Keratinocyte (primary cell): ENCODE measurements around the gene SAMM50. TPM values are rescaled to one million over a fixed set of nuclear protein-coding genes. Genes with fewer than 3 reads are reported as not detected.

Experiments
- DNase-seq: peaks from one replicate; pipeline ENCODE4 v3.0.0-alpha.2; 2011; ENCODE audit warnings: low read depth, missing footprints, low spot score
- FAIRE-seq: peaks from 2 replicates; lab custom pipeline; 2011; peaks lifted over from hg19 to GRCh38; lab: Jason Lieb, UNC
- H2AFZ ChIP-seq: 2 replicates; pipeline ENCODE4 v1.6.0; 2012; ENCODE audit warnings: low read length, control low read depth, inconsistent platforms; ENCODE audit not compliant: control insufficient read depth
- H3K27ac ChIP-seq: 2 replicates; pipeline ENCODE4 v1.5.1; 2011; ENCODE audit warnings: low read length; ENCODE audit not compliant: control insufficient read depth, insufficient read depth
- H3K27me3 ChIP-seq: 3 replicates; pipeline ENCODE4 v1.6.0; 2011; ENCODE audit warnings: low read length; ENCODE audit not compliant: control insufficient read depth, insufficient read depth; ENCODE audit errors: extremely low read depth
- H3K36me3 ChIP-seq, 2 experiments: 2 replicates in 1 of 2; 3 replicates in 1 of 2; pipeline ENCODE4 v1.5.1; 2011; ENCODE audit warnings: low read length in 2 of 2, mild to moderate bottlenecking in 1 of 2; ENCODE audit not compliant: control insufficient read depth in 2 of 2, insufficient read depth in 2 of 2; ENCODE audit errors: extremely low read depth in 1 of 2
- H3K4me1 ChIP-seq: 3 replicates; pipeline ENCODE4 v1.5.1; 2011; ENCODE audit warnings: low read length; ENCODE audit not compliant: control insufficient read depth, insufficient read depth; ENCODE audit errors: extremely low read depth
- H3K4me2 ChIP-seq: 3 replicates; pipeline ENCODE4 v1.6.0; 2011; ENCODE audit warnings: low read depth, low read length; ENCODE audit not compliant: control insufficient read depth, insufficient read depth; ENCODE audit errors: extremely low read depth
- H3K4me3 ChIP-seq, 3 experiments: fragments of 200-600 bp in 1 of 3; sonication (generic) in 1 of 3; 2 replicates in 2 of 3; 3 replicates in 1 of 3; pipeline ENCODE4 v1.5.1; 2011 to 2016; ENCODE audit warnings: low read length in 3 of 3, mild to moderate bottlenecking in 3 of 3, control low read depth in 2 of 3, inconsistent platforms in 1 of 3, low read depth in 1 of 3, mixed read lengths in 1 of 3, mixed run types in 1 of 3, moderate library complexity in 1 of 3; ENCODE audit not compliant: control insufficient read depth in 2 of 3, insufficient read depth in 2 of 3; ENCODE audit errors: extremely low read depth in 1 of 3
- H3K79me2 ChIP-seq: 2 replicates; pipeline ENCODE4 v1.6.0; 2012; ENCODE audit warnings: low read length; ENCODE audit not compliant: control insufficient read depth, insufficient read depth
- H3K9ac ChIP-seq: 3 replicates; pipeline ENCODE4 v1.6.0; 2011; ENCODE audit warnings: low read length; ENCODE audit not compliant: control insufficient read depth, insufficient read depth; ENCODE audit errors: extremely low read depth
- H3K9me1 ChIP-seq: 3 replicates; pipeline ENCODE4 v1.6.0; 2011; ENCODE audit warnings: low read length; ENCODE audit not compliant: control insufficient read depth, insufficient read depth; ENCODE audit errors: extremely low read depth
- H3K9me3 ChIP-seq: 2 replicates; pipeline ENCODE4 v1.5.1; 2012; ENCODE audit warnings: low read depth, low read length; ENCODE audit not compliant: control insufficient read depth
- H4K20me1 ChIP-seq: 3 replicates; pipeline ENCODE4 v1.6.0; 2011; ENCODE audit warnings: low read length; ENCODE audit not compliant: control insufficient read depth, insufficient read depth; ENCODE audit errors: extremely low read depth
- EZH2 ChIP-seq: IDR thresholded peaks from one replicate; pipeline ENCODE4 v1.6.1; 2012; ENCODE audit warnings: inconsistent platforms, mild to moderate bottlenecking, low read length, moderate library complexity
- dilution Hi-C: fragments of 300-500 bp; cut with MboI; formaldehyde crosslinking; loops from one replicate; pipeline ENCODE4 v1.7.0; 2020; ENCODE audit warnings: low sequenced_read_pairs; ENCODE audit not compliant: extremely low pct_ligation_motif_present
- polyA plus RNA-seq, 5 experiments: library from polyadenylated mRNA; depleted of rRNA in 3 of 5; stranded (reverse) in 3 of 5; stranded (forward) in 1 of 5; unstranded in 1 of 5; fragments of >200 nt; gene quantifications; 1 replicate in 1 of 5; 2 replicates in 3 of 5; 3 replicates in 1 of 5; pipeline versions ENCODE4 v1.2.1 to v1.2.3, GENCODE V29; 2011 to 2012; ENCODE audit warnings: missing spikeins in 2 of 5, low read depth in 1 of 5, low replicate concordance in 1 of 5
- TF ChIP-seq, protein P1 (sequence below), 3 experiments: IDR thresholded peaks in 1 of 3; conservative IDR thresholded peaks in 1 of 3; optimal IDR thresholded peaks in 1 of 3; 2 replicates in 2 of 3; 3 replicates in 1 of 3; pipeline versions ENCODE3 to v1.5.1; 2011; ENCODE audit warnings: low read length in 3 of 3, mild to moderate bottlenecking in 3 of 3, moderate library complexity in 2 of 3, control low read depth in 1 of 3, inconsistent platforms in 1 of 3; ENCODE audit not compliant: insufficient read depth in 2 of 3; ENCODE audit errors: extremely low read depth in 1 of 3

SAMM50 gene
- polyA plus RNA-seq, 1 donor (not counting 4 experiments of a cell fraction or from before 2014, with no cell fraction given): 54.6 TPM

DNA sequence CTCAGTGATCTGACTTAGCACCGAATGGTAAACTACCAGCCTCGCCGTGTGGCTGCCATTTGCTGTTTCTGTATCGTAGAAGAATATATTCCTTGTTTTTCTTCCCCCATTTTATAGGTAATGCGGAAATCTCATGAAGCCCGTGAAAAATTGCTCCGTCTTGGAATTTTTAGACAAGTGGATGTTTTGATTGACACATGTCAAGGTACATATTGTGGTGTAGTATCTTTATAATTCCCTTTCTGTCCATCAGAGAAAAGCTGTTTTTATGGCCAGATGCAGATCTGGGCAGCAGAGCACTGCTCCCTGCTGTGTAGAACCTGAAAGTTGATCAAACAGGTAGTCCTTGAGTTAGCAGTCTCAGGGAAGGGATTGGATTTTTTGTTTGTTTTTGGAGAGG lies 13.4 kb downstream of the SAMM50 start:
- no peaks in the 10 kb centered on the region for H3K27me3 ChIP-seq

DNA sequence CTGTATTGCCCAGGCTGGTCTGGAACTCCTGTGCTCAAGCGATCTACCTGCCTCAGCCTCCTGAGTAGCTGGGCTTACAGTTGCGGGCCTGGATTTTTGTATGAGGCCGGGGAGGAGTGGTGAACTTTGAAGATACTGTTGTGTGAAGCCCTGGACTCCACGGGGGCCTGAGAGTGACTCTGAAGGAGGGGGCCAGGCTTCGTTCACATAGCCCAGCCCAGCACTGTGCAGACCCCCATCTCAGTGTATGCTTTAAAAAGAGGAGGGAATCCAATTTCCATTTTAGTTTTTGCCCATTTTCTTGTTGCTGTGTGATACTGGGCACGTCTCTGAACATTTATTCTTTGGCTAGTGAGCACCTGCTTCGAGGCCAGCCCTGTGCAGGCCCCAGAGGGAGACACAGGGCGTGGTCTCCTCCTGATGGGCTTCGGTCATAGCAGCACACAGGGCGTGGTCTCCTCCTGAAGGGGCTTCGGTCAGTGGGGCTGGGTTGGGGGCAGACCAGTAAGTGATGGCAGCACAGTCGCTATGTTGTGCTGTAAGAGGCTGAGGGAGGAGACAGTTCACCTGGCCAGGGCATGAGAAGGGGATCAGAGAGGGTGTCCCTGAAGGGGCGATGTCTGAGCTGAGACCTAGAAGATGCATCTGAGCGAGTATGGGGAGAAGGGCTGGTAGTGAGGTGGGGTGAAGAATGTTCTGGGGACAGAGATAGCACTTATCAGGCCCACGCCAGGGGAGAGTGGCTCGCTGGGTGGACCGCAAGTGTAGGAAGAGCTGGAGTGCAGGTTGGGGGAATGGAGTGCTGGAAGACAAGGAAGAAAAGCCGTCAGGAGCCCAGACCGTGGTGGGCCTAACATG lies 14.0 kb downstream of the SAMM50 start:
- no peaks in the 10 kb centered on the region for H3K4me1 ChIP-seq
- no peak for TF ChIP-seq EZH2
- TF ChIP-seq, protein P1, sequence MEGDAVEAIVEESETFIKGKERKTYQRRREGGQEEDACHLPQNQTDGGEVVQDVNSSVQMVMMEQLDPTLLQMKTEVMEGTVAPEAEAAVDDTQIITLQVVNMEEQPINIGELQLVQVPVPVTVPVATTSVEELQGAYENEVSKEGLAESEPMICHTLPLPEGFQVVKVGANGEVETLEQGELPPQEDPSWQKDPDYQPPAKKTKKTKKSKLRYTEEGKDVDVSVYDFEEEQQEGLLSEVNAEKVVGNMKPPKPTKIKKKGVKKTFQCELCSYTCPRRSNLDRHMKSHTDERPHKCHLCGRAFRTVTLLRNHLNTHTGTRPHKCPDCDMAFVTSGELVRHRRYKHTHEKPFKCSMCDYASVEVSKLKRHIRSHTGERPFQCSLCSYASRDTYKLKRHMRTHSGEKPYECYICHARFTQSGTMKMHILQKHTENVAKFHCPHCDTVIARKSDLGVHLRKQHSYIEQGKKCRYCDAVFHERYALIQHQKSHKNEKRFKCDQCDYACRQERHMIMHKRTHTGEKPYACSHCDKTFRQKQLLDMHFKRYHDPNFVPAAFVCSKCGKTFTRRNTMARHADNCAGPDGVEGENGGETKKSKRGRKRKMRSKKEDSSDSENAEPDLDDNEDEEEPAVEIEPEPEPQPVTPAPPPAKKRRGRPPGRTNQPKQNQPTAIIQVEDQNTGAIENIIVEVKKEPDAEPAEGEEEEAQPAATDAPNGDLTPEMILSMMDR (optimal IDR thresholded peaks at IDR 0.05 in 1 of 3, IDR thresholded peaks at IDR 0.05 in 1 of 3, conservative IDR thresholded peaks at IDR 0.05 in 1 of 3; ENCODE audit: extremely low read depth in 1 of 3, insufficient read depth in 2 of 3, low read length in 3 of 3): no peak
- no peaks in the 10 kb centered on the region for H4K20me1 ChIP-seq
- H2AFZ ChIP-seq: no peak overlapping the region
- H3K27me3 ChIP-seq: no peaks in the 10 kb centered on the region
- no peak overlapping the region for H3K27ac ChIP-seq
- H3K79me2 ChIP-seq: no peaks in the 10 kb centered on the region
- H3K9me3 ChIP-seq: no peaks in the 10 kb centered on the region
- H3K36me3 ChIP-seq: peaks cover 13 to 38% of the 10 kb centered on the region in 2 experiments
- H3K4me3 ChIP-seq: no peak overlapping the region
- no peak overlapping the region for H3K4me2 ChIP-seq
- H3K9me1 ChIP-seq: no peaks in the 10 kb centered on the region
- dilution Hi-C loops: no loop called here
- FAIRE-seq: no peak
- H3K9ac ChIP-seq: no peak overlapping the region
- no peak for DNase-seq

More for the DNA sequence above, 13.4 kb downstream of the SAMM50 start:
- no peak overlapping the region for H3K4me3 ChIP-seq
- no peaks in the 10 kb centered on the region for H3K4me1 ChIP-seq
- H2AFZ ChIP-seq: no peak overlapping the region
- no peak overlapping the region for H3K4me2 ChIP-seq
- FAIRE-seq: no peak
- H4K20me1 ChIP-seq: no peaks in the 10 kb centered on the region
- H3K9ac ChIP-seq: no peak overlapping the region
- H3K9me3 ChIP-seq: no peaks in the 10 kb centered on the region
- dilution Hi-C loops: no loop called here
- no peaks in the 10 kb centered on the region for H3K79me2 ChIP-seq
- H3K36me3 ChIP-seq: peaks cover 13 to 38% of the 10 kb centered on the region in 2 experiments
- H3K27ac ChIP-seq: no peak overlapping the region
- no peak for DNase-seq
- TF ChIP-seq, protein P1 (optimal IDR thresholded peaks at IDR 0.05 in 1 of 3, IDR thresholded peaks at IDR 0.05 in 1 of 3, conservative IDR thresholded peaks at IDR 0.05 in 1 of 3; ENCODE audit: extremely low read depth in 1 of 3, insufficient read depth in 2 of 3, low read length in 3 of 3): no peak
- no peak for TF ChIP-seq EZH2
- no peaks in the 10 kb centered on the region for H3K9me1 ChIP-seq
